HG03097 (cell line): Measurements from ENCODE around the gene ZNF844.
"Not testable (repeated sequence)": the region's sequence is repeated elsewhere in the genome, so short reads cannot be mapped to it uniquely, and the experiment has no call there.

Experiments used
- ATAC-seq: cut with Tn5 transposase; IDR thresholded peaks from one replicate; pipeline ENCODE4 v1.9.1; 2021; ENCODE audit not compliant: unreplicated experiment, low FRiP score

Gene ZNF844

GRCh38 chr19:12092065-12092867 lies 27.7 kb downstream of the ZNF844 start:
- ATAC-seq = peak; percentile 60

DNA sequence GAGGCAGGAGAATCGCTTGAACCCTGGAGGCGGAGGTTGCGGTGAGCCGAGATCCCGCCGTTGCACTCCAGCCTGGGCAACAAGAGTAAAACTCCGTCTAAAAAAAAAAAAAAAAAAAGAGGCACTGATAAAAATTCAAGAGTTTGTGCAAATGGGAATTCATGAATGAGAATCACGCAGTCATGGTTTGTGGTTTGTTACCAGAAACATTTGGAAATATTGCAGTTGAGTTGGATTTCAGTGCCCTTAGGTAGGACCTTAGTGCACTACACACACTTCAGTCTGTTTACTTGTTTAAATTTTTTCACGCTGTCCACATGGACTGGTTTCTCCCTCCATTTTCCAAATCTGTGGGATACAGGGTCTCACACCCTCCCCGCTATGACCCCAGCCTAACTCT lies 28.4 kb downstream of the ZNF844 start:
- ATAC-seq = no peak

- ATAC-seq = no peak
Measured at GRCh38 chr19:12093777-12094176, 29.2 kb downstream of the ZNF844 start.

- ATAC-seq = no peak
Measured at GRCh38 chr19:12095111-12095790, 30.7 kb downstream of the ZNF844 start.

DNA sequence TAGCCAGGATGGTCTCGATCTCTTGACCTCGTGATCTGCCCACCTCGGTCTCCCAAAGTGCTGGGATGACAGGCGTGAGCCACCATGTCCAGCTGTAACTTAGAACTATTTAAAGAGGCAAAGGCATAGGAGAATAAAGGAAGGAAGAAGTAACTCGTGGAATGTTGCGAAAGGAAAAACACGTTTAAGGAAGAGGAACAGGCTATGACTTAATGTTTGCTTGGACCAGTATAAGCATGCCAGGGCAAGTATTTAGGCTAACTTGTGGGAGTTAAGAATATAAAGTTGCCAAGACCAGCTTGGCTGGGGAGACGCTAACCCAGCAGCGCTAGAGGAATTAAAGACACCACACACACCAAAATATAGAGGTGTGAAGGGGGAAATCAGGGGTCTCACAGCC lies 33.5 kb downstream of the ZNF844 start:
- no peak for ATAC-seq

- not testable (repeated sequence) for ATAC-seq
Measured at GRCh38 chr19:12103909-12104308, 39.4 kb downstream of the ZNF844 start.

GRCh38 chr19:12111176-12111575 lies 46.6 kb downstream of the ZNF844 start:
- ATAC-seq = no peak

DNA sequence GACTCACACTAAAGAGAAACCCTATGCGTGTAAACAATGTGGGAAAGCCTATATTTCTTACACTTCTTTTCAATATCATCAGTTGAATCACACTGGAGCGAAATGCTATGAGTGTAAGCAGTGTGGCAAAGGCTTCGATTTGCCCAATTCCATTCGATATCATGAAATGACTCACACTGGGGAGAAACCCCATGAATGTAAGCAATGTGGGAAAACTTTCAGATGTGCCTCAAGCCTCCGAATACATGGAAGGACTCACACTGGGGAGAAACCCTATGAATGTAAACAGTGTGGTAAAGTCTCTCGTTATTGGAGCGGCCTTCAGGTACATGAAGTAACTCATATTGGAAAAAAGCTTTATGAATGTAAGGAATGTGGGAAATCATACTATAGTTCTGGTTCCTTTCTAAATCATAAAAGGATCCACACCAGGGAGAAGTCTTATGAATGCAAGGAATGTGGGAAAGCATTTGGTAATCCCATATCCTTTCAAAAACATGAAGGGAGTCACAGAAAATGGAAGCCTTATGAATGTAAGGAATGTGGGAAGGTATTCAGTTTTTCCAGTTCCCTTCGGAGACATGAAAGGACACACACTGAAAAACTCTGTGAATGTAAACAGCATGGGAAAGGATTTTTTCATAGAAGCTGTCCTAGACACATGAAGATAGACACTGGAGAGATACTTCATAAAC lies 47.6 kb downstream of the ZNF844 start:
- ATAC-seq = no peak

GRCh38 chr19:12112701-12113100 lies 48.2 kb downstream of the ZNF844 start:
- no peak for ATAC-seq

GRCh38 chr19:12113121-12113520 lies 48.6 kb downstream of the ZNF844 start:
- ATAC-seq = no peak

- ATAC-seq = no peak
Measured at GRCh38 chr19:12117201-12117970, 52.9 kb downstream of the ZNF844 start.

GRCh38 chr19:12126707-12127106 lies 62.2 kb downstream of the ZNF844 start:
- ATAC-seq = no peak
